Esophagus muscularis mucosa (tissue), 4 donors: ENCODE measurements around the gene CAV1. TPM values are rescaled to one million over a fixed set of nuclear protein-coding genes. Genes with fewer than 3 reads are reported as not detected.

Experiments used
- DNase-seq: peaks from one replicate; pipeline ENCODE4 v3.0.0-alpha.2; 2017; ENCODE audit errors: extremely low spot score
- H3K27ac ChIP-seq, 4 donors: fragments of 200-600 bp; sonication (generic); replicated peaks in 1 of 4; 1 replicate in 3 of 4; 2 replicates in 1 of 4; pipeline ENCODE4 v1.5.1; 2016 to 2019; ENCODE audit warnings: mild to moderate bottlenecking in 1 of 4
- H3K27me3 ChIP-seq, 4 donors: fragments of 200-600 bp; sonication (generic); one replicate each; pipeline versions ENCODE4 v1.5.1 to v1.6.0; 2016 to 2019
- H3K36me3 ChIP-seq, 4 donors: fragments of 200-600 bp; sonication (generic); one replicate each; pipeline ENCODE4 v1.5.1; 2016 to 2019
- H3K4me1 ChIP-seq, 4 donors: fragments of 200-600 bp; sonication (generic); one replicate each; pipeline ENCODE4 v1.5.1; 2016 to 2019
- H3K4me3 ChIP-seq, 4 donors: fragments of 200-600 bp; sonication (generic); 1 replicate in 2 of 4; 2 replicates in 2 of 4; pipeline ENCODE4 v1.5.1; 2016 to 2019; ENCODE audit warnings: mild to moderate bottlenecking in 4 of 4, moderate library complexity in 1 of 4
- H3K9me3 ChIP-seq, 4 donors: fragments of 200-600 bp; sonication (generic); 1 replicate in 3 of 4; 2 replicates in 1 of 4; pipeline ENCODE4 v1.5.1; 2016 to 2019
- EP300 ChIP-seq: sonication (generic); formaldehyde crosslinking; IDR thresholded peaks from one replicate; pipeline ENCODE4 v1.6.1; 2017; ENCODE audit warnings: antibody characterized with exemption
- POLR2A ChIP-seq: fragments of 450-650 bp; IDR thresholded peaks from one replicate; pipeline ENCODE4 v1.6.1; 2017; ENCODE audit warnings: antibody characterized with exemption, moderate library complexity, mild to moderate bottlenecking, low read depth
- POLR2AphosphoS5 ChIP-seq, 2 donors: sonication (generic); formaldehyde crosslinking; IDR thresholded peaks; one replicate each; pipeline ENCODE4 v1.6.1; 2017; ENCODE audit warnings: antibody characterized with exemption in 2 of 2
- WGBS: methylation state at CpG from one replicate; pipeline ENCODE4 v1.1.5; 2018; 5-methylcytosine and 5-hydroxymethylcytosine counted together
- intact Hi-C: fragments of 100-400 bp; cut with DNase I; formaldehyde crosslinking; loops from one replicate; pipeline ENCODE4 v1.15.1; 2023
- small RNA-seq, 3 donors: library from RNA; depleted of rRNA; stranded (forward); fragments of <200 nt; gene quantifications; one replicate each; pipeline ENCODE3, GENCODE V24; 2016
- total RNA-seq, 4 donors: library from RNA; depleted of rRNA; stranded (reverse); fragments of >200 nt; gene quantifications; one replicate each; pipeline versions ENCODE4 v1.1.0 to v1.2.1, GENCODE V29; 2016
- TF ChIP-seq, protein P1 (sequence below), 3 experiments: fragments of 200-600 bp in 2 of 3; fragments of 450-650 bp in 1 of 3; sonication (generic) in 2 of 3; IDR thresholded peaks; one replicate each; pipeline ENCODE4 v1.5.1; 2017 to 2019; ENCODE audit warnings: antibody characterized with exemption in 3 of 3, mild to moderate bottlenecking in 2 of 3, moderate library complexity in 1 of 3

Gene CAV1
- total RNA-seq, 4 donors from 2014 or later: 434 to 638 (median 591) TPM

DNA sequence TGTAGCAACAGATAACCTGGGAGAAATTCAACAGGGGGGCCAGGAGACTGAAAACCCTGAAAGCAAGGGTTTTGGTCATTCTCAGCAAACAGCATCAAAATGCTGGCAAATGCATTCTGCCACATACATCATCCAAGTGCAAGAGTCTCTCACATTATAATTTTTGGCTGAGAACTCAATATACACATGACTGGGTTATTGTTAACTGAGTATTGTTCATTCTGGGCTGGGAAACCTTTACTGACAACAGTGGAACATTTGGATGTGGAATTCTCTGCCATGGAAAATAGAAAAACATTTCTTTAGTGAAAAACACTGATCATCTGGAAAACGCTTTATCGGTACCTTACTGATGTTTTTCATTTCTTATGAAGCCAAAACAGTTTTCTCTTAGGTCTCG, 74.0 kb downstream of the CAV1 start:
- H3K9me3 ChIP-seq: no peaks in the 10 kb centered on the region
- WGBS: 75% methylated on average over 3 of the region's 3 CpGs
- no peaks in the 10 kb centered on the region for H3K27me3 ChIP-seq
- no peak for TF ChIP-seq POLR2A
- peaks cover 0 to 6% (median 0%) of the 10 kb centered on the region in 4 donors for H3K4me1 ChIP-seq
- intact Hi-C loops: loop anchor here (10.0 kb wide), 1 partner anchor 66 kb away; no protein-coding TSS in a partner anchor
- no peak overlapping the region for H3K27ac ChIP-seq
- no peak for DNase-seq
- no peak overlapping the region for H3K4me3 ChIP-seq
- no peaks in the 10 kb centered on the region for H3K36me3 ChIP-seq

DNA sequence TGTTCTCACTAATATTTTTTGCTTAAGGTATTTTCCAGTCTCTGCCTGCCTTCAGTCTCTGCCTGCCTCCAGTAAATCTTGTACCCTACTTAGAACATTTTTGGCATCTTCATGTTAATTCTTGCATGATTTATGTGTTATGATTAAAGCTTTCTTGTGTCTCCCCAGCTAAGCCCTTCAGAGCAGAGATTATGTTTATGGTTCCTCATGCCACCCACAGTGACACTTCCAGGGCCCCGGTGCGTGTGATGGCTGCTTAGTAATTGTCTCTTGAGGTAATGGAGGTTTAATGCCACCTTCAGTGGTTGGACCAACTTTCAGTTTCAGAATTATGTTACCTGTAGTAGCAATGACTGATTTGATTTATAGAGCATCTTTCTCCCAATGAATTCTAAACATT, 76.6 kb downstream of the CAV1 start:
- DNase-seq: no peak
- H3K27ac ChIP-seq: no peak overlapping the region
- no peaks in the 10 kb centered on the region for H3K9me3 ChIP-seq
- H3K4me3 ChIP-seq: no peak overlapping the region
- H3K36me3 ChIP-seq: no peaks in the 10 kb centered on the region
- no peaks in the 10 kb centered on the region for H3K27me3 ChIP-seq
- TF ChIP-seq POLR2A (no peak), EP300 (no peak), POLR2AphosphoS5 (IDR thresholded peaks at IDR 0.05) (no peak)
- TF ChIP-seq, protein P1, sequence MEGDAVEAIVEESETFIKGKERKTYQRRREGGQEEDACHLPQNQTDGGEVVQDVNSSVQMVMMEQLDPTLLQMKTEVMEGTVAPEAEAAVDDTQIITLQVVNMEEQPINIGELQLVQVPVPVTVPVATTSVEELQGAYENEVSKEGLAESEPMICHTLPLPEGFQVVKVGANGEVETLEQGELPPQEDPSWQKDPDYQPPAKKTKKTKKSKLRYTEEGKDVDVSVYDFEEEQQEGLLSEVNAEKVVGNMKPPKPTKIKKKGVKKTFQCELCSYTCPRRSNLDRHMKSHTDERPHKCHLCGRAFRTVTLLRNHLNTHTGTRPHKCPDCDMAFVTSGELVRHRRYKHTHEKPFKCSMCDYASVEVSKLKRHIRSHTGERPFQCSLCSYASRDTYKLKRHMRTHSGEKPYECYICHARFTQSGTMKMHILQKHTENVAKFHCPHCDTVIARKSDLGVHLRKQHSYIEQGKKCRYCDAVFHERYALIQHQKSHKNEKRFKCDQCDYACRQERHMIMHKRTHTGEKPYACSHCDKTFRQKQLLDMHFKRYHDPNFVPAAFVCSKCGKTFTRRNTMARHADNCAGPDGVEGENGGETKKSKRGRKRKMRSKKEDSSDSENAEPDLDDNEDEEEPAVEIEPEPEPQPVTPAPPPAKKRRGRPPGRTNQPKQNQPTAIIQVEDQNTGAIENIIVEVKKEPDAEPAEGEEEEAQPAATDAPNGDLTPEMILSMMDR (IDR thresholded peaks at IDR 0.05): no peak
- 55% methylated on average over 2 of the region's 2 CpGs for WGBS
- H3K4me1 ChIP-seq: peaks cover 0 to 6% (median 0%) of the 10 kb centered on the region in 4 donors
- intact Hi-C loops: no loop called here

- Histone ChIP-seq H3K4me3 (no peak overlapping the region), H3K27ac (no peak overlapping the region), H3K4me1 (no peaks in the 10 kb centered on the region), H3K9me3 (no peaks in the 10 kb centered on the region), H3K36me3 (no peaks in the 10 kb centered on the region), H3K27me3 (no peaks in the 10 kb centered on the region)
- intact Hi-C loops: no loop called here
- no peak for DNase-seq
- TF ChIP-seq EP300 (no peak), POLR2AphosphoS5 (IDR thresholded peaks at IDR 0.05) (no peak), POLR2A (no peak)
- TF ChIP-seq, protein P1 (IDR thresholded peaks at IDR 0.05): no peak
- WGBS: 81% methylated on average over 2 of the region's 2 CpGs
Observed at GRCh38 chr7:116607299-116607698, 82.5 kb downstream of the CAV1 start.

GRCh38 chr7:116610210-116610609, 85.4 kb downstream of the CAV1 start:
- Histone ChIP-seq H3K4me1 (peaks cover 0 to 3% (median 0%) of the 10 kb centered on the region in 4 donors), H3K27me3 (no peaks in the 10 kb centered on the region), H3K9me3 (no peaks in the 10 kb centered on the region), H3K36me3 (no peaks in the 10 kb centered on the region), H3K4me3 (no peak overlapping the region), H3K27ac (no peak overlapping the region)
- intact Hi-C loops: no loop called here
- DNase-seq: no peak
- 68% methylated on average over 2 of the region's 2 CpGs for WGBS
- TF ChIP-seq POLR2AphosphoS5 (IDR thresholded peaks at IDR 0.05): no peak
- TF ChIP-seq, protein P1 (IDR thresholded peaks at IDR 0.05): no peak
- TF ChIP-seq POLR2A: no peak
- no peak for TF ChIP-seq EP300

DNA sequence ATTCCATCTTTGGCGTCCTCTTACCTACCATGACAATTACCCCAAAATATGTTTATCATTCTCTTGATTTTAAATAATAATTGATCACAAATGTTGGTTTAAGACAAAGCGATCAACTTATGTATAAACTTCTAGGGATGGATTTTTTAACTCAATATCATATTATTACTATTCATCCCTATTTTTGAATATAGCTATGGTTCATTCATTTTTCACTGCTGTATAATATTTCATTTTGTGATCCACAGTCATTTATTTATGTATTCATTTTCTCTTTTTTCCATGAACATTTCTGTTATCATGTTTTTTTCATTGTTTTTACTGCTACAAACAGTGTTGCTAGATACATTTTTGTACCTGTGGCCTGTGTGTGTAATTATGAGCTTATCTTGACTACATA, 85.9 kb downstream of the CAV1 start:
- intact Hi-C loops: no loop called here
- H3K36me3 ChIP-seq: no peaks in the 10 kb centered on the region
- DNase-seq: no peak
- no peak overlapping the region for H3K4me3 ChIP-seq
- H3K27ac ChIP-seq: no peak overlapping the region
- TF ChIP-seq EP300: no peak
- TF ChIP-seq POLR2A: no peak
- no peak for TF ChIP-seq POLR2AphosphoS5 (IDR thresholded peaks at IDR 0.05)
- TF ChIP-seq, protein P1 (IDR thresholded peaks at IDR 0.05): no peak
- H3K9me3 ChIP-seq: no peaks in the 10 kb centered on the region
- WGBS: 89% methylated on average over 2 of the region's 2 CpGs
- H3K27me3 ChIP-seq: no peaks in the 10 kb centered on the region
- peaks cover 0 to 3% (median 0%) of the 10 kb centered on the region in 4 donors for H3K4me1 ChIP-seq

Small RNA genes within 50 kb of the gene (small RNA-seq; reads per million reads assigned to genes)
- 0 reads per million in 3 donors for gene AC006159.2

Other genes starting within 250 kb of the CAV1 start
- gene CAV2, start 25.3 kb upstream of the CAV1 start, total RNA-seq: 100 to 1,000 TPM; 125 to 148 (median 129) TPM
- gene MET, start 147.2 kb downstream of the CAV1 start, total RNA-seq: 10 to 100 TPM; 12.0 to 27.2 (median 15.7) TPM